Muscle layer of colon (tissue), 2 donors: ENCODE measurements around the gene IDI2.

Source experiments
- H3K27ac ChIP-seq: one replicate; pipeline ENCODE4 v1.7.0; 2013; ENCODE audit warnings: low read depth, mild to moderate bottlenecking, low read length, moderate library complexity
- H3K27me3 ChIP-seq, 2 donors: one replicate each; pipeline ENCODE4 v1.7.0; 2013; ENCODE audit warnings: low read length in 2 of 2, mild to moderate bottlenecking in 2 of 2; ENCODE audit not compliant: insufficient read depth in 2 of 2, control insufficient read depth in 1 of 2
- H3K36me3 ChIP-seq: one replicate; pipeline ENCODE4 v1.7.0; 2013; ENCODE audit warnings: mild to moderate bottlenecking, low read length; ENCODE audit not compliant: insufficient read depth
- H3K4me1 ChIP-seq: one replicate; pipeline ENCODE4 v1.7.0; 2013; ENCODE audit warnings: mild to moderate bottlenecking, low read length; ENCODE audit not compliant: insufficient read depth
- H3K4me3 ChIP-seq, 2 donors: one replicate each; pipeline ENCODE4 v1.7.0; 2013; ENCODE audit warnings: low read length in 2 of 2, low read depth in 1 of 2, mild to moderate bottlenecking in 1 of 2, moderate library complexity in 1 of 2
- H3K9ac ChIP-seq: one replicate; pipeline ENCODE4 v1.7.0; 2013; ENCODE audit warnings: low read length
- H3K9me3 ChIP-seq: one replicate; pipeline ENCODE4 v1.7.0; 2013; ENCODE audit warnings: mild to moderate bottlenecking, low read length
- donor health status: abdominal sarcoma.
- donor health status: Adenocarcinoma of cecum.

IDI2 gene

GRCh38 chr10:1003884-1004670, 21.6 kb downstream of the IDI2 start:
- H3K4me1 ChIP-seq = no peaks in the 10 kb centered on the region
- no peak overlapping the region for H3K9ac ChIP-seq
- H3K27ac ChIP-seq = no peak overlapping the region
- peaks cover 14% of the 10 kb centered on the region for H3K9me3 ChIP-seq
- H3K27me3 ChIP-seq = no peaks in the 10 kb centered on the region
- peaks cover 85% of the 10 kb centered on the region for H3K36me3 ChIP-seq
- no peak overlapping the region for H3K4me3 ChIP-seq

GRCh38 chr10:1002425-1003006, 23.1 kb downstream of the IDI2 start:
- Histone ChIP-seq H3K4me3 (no peak overlapping the region), H3K27ac (no peak overlapping the region), H3K27me3 (no peaks in the 10 kb centered on the region), H3K9me3 (peaks cover 14% of the 10 kb centered on the region), H3K4me1 (no peaks in the 10 kb centered on the region), H3K9ac (no peak overlapping the region), H3K36me3 (peaks cover 84% of the 10 kb centered on the region)

- H3K27ac ChIP-seq = no peak overlapping the region
- H3K9ac ChIP-seq = no peak overlapping the region
- H3K9me3 ChIP-seq = peaks cover 5% of the 10 kb centered on the region
- no peak overlapping the region for H3K4me3 ChIP-seq
- peaks cover 74% of the 10 kb centered on the region for H3K36me3 ChIP-seq
- no peaks in the 10 kb centered on the region for H3K4me1 ChIP-seq
- no peaks in the 10 kb centered on the region for H3K27me3 ChIP-seq
These were observed 28.2 kb downstream of the IDI2 start for GRCh38 chr10:997266-998022.

GRCh38 chr10:996031-996430, 29.6 kb downstream of the IDI2 start:
- H3K9ac ChIP-seq = no peak overlapping the region
- H3K36me3 ChIP-seq = peaks cover 60% of the 10 kb centered on the region
- H3K4me1 ChIP-seq = no peaks in the 10 kb centered on the region
- H3K9me3 ChIP-seq = no peaks in the 10 kb centered on the region
- no peak overlapping the region for H3K4me3 ChIP-seq
- no peaks in the 10 kb centered on the region for H3K27me3 ChIP-seq
- H3K27ac ChIP-seq = no peak overlapping the region

- Histone ChIP-seq H3K27ac (no peak overlapping the region), H3K9me3 (no peaks in the 10 kb centered on the region), H3K36me3 (peaks cover 55% of the 10 kb centered on the region), H3K27me3 (no peaks in the 10 kb centered on the region), H3K9ac (no peak overlapping the region), H3K4me1 (no peaks in the 10 kb centered on the region), H3K4me3 (no peak overlapping the region)
These were observed 30.1 kb downstream of the IDI2 start for GRCh38 chr10:995559-995926.

GRCh38 chr10:994836-995558, 30.7 kb downstream of the IDI2 start:
- H3K9me3 ChIP-seq = no peaks in the 10 kb centered on the region
- H3K4me1 ChIP-seq = no peaks in the 10 kb centered on the region
- no peaks in the 10 kb centered on the region for H3K27me3 ChIP-seq
- peaks cover 53% of the 10 kb centered on the region for H3K36me3 ChIP-seq
- H3K27ac ChIP-seq = no peak overlapping the region
- no peak overlapping the region for H3K4me3 ChIP-seq
- no peak overlapping the region for H3K9ac ChIP-seq

- H3K9me3 ChIP-seq = no peaks in the 10 kb centered on the region
- no peak overlapping the region for H3K9ac ChIP-seq
- H3K4me3 ChIP-seq = no peak overlapping the region
- H3K27me3 ChIP-seq = no peaks in the 10 kb centered on the region
- no peak overlapping the region for H3K27ac ChIP-seq
- H3K36me3 ChIP-seq = peaks cover 42% of the 10 kb centered on the region
- peaks cover 11% of the 10 kb centered on the region for H3K4me1 ChIP-seq
These were observed 32.8 kb downstream of the IDI2 start for GRCh38 chr10:992871-993270.

GRCh38 chr10:992467-992866, 33.2 kb downstream of the IDI2 start:
- Histone ChIP-seq H3K27me3 (no peaks in the 10 kb centered on the region), H3K9ac (no peak overlapping the region), H3K27ac (no peak overlapping the region), H3K36me3 (peaks cover 38% of the 10 kb centered on the region), H3K4me3 (no peak overlapping the region), H3K4me1 (peaks cover 12% of the 10 kb centered on the region), H3K9me3 (no peaks in the 10 kb centered on the region)

GRCh38 chr10:990808-991207, 34.9 kb downstream of the IDI2 start:
- H3K4me3 ChIP-seq = no peak overlapping the region
- H3K9me3 ChIP-seq = no peaks in the 10 kb centered on the region
- H3K4me1 ChIP-seq = peaks cover 20% of the 10 kb centered on the region
- H3K9ac ChIP-seq = no peak overlapping the region
- peaks cover 22% of the 10 kb centered on the region for H3K36me3 ChIP-seq
- H3K27ac ChIP-seq = no peak overlapping the region
- no peaks in the 10 kb centered on the region for H3K27me3 ChIP-seq

- Histone ChIP-seq H3K4me1 (peaks cover 20% of the 10 kb centered on the region), H3K36me3 (peaks cover 8% of the 10 kb centered on the region), H3K27me3 (no peaks in the 10 kb centered on the region), H3K9me3 (no peaks in the 10 kb centered on the region), H3K9ac (peak overlapping the region; percentile 92), H3K4me3 (peak overlapping the region; percentile 95), H3K27ac (peak overlapping the region; percentile 88)
These were observed 36.8 kb downstream of the IDI2 start for GRCh38 chr10:988667-989545.
